GM12864 (cell line): ENCODE results near the gene CLCN6.

Source experiments
- DNase-seq: peaks from one replicate; pipeline ENCODE4 v3.0.0-alpha.2; 2011; ENCODE audit warnings: low read depth
- H3K4me3 ChIP-seq: 2 replicates; pipeline ENCODE4 v1.5.1; 2011; ENCODE audit warnings: mild to moderate bottlenecking, low read depth, low read length, control low read depth
- TF ChIP-seq, protein P1 (sequence below): IDR thresholded peaks from 2 replicates; pipeline ENCODE4 v1.5.1; 2011; ENCODE audit warnings: low read depth, mild to moderate bottlenecking, moderate library complexity, low read length, control low read depth, inconsistent platforms; ENCODE audit errors: missing control alignments

The CLCN6 gene

DNA sequence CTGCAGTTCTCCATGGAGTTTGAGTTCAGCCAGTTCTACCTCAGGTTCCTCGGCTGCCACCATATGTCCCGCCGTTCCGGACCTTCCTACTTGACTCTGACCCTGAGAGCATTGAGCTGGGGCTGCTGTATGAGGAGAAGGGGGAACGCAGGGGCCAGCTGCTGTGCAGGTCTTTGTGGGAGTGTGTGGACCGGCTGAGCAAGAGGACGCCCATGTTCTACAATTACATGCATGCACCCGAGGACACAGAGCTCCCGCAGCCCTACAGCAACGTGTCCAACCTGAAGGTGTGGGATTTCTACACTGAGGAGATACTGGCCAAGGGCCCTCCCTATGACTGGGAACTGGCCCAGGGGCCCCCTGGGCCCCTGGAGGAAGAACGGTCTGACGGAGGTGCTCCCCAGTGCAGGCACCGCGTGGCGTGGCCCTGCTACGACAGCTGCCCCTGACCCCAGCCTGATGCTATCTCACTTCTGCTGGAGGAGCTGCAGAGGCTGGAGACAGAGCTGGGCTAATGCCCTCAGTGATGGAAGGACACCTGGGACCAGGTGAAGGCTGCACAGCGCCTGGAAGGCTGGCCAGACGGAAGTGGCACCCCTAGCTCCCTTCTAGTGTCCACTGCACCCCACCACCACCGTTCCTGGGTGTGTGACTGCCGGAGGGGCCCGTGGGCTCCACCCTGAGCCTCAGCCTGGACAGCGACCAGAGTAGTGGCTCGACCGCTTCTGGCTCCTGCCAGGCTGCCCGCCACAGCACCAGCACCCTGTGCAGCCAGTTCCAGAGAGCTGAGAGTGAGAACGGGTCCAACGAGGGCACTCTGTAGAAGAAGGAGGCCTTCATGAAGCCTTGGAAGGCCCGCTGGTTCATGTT is 73.6 kb downstream of the CLCN6 start:
- TF ChIP-seq, protein P1, sequence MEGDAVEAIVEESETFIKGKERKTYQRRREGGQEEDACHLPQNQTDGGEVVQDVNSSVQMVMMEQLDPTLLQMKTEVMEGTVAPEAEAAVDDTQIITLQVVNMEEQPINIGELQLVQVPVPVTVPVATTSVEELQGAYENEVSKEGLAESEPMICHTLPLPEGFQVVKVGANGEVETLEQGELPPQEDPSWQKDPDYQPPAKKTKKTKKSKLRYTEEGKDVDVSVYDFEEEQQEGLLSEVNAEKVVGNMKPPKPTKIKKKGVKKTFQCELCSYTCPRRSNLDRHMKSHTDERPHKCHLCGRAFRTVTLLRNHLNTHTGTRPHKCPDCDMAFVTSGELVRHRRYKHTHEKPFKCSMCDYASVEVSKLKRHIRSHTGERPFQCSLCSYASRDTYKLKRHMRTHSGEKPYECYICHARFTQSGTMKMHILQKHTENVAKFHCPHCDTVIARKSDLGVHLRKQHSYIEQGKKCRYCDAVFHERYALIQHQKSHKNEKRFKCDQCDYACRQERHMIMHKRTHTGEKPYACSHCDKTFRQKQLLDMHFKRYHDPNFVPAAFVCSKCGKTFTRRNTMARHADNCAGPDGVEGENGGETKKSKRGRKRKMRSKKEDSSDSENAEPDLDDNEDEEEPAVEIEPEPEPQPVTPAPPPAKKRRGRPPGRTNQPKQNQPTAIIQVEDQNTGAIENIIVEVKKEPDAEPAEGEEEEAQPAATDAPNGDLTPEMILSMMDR, result no peak
- DNase-seq, result no peak
- H3K4me3 ChIP-seq, result no peak overlapping the region

DNA sequence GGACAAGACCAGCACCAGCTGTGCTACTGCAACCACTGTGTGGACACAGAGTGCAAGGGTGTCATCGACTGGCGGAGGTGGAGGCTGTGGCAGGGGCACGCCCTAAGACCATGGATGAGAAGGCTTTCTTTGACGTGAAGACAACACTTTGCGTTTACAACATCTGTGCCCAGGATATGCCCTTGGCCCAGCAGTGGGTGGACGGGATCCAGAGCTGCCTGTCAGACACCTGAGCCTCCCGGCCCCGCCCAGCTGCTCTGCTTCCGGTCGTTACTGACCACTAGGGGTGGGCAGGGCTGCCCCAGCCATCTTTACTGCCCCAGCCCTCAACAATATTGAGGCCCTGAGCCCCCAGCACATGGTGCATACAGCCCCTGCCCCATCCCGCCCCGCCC is 74.2 kb downstream of the CLCN6 start:
- H3K4me3 ChIP-seq, result no peak overlapping the region
- DNase-seq, result no peak
- TF ChIP-seq, protein P1, result no peak

DNA sequence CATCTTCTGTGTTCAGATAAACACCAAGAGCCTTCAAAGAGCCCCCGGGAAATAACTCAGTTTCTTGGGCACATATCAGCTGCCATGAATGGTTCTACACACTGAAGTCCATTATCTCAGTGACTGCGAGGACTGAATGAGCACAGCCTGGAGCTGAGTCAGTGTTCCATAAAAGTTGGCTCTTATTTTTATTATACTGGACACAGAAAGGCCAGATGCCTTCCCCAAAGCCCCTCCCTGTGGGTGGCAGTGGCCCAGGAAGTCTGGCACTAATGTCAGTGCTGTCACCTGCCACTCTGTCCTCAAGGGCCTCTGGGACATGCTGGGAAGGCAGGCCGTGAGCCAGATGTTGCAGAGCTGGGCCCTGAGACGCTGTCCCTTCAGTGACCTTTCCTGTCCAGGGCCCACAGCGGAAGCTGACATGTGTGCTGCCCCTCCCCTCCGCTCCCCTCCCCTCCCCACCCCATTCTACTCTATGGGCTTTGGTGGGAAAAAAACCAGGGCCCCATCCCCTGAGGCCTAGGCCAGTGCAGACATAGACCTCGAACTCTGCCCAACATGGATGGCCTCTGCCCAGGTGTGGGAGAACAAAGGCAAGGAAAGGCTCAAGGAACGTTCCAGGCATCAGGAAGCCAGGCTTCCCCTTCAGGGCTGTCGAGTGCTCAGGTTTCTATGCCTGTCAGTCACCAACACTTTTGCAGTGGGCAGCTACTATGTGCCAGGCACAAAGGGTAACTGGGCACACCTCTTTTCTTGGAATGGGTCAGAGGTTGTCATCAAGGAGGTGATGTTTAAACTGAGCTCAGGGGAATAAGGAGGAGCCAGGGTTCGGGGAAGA is 75.1 kb downstream of the CLCN6 start:
- no peak for DNase-seq
- TF ChIP-seq, protein P1, result no peak
- no peak overlapping the region for H3K4me3 ChIP-seq

DNA sequence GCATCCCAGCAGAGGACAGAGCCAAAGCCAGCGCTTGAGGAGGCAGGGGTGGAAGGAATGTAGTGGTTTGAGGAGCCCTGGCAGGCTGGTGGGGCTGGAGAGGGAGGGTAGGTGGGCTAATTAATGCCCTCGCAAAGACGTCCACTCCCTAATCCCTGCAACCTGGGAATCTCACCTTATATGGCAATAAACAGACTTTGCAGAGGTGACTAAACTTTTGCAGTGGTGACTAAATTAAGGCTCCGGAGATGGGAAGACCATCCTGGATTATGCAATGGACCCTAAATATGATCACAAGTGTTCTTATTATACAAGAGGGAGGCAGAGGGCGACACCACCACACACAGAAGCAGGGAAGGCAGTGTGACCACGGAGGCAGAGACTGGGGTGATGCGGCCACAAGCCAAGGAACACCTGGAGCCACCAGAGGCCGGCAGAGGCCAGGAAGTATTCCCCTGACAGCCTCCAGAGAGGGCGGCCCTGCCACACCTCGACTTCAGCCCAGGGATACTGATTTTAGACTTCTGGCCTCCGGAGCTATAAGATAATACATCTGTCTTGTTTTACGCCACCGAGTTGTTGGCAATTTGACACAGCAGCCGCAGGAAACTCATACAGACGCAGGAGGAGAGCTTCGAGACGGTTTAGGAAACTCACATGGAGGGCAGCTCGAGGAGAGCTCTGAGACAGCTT is 75.9 kb downstream of the CLCN6 start:
- TF ChIP-seq, protein P1, result no peak
- no peak for DNase-seq

DNA sequence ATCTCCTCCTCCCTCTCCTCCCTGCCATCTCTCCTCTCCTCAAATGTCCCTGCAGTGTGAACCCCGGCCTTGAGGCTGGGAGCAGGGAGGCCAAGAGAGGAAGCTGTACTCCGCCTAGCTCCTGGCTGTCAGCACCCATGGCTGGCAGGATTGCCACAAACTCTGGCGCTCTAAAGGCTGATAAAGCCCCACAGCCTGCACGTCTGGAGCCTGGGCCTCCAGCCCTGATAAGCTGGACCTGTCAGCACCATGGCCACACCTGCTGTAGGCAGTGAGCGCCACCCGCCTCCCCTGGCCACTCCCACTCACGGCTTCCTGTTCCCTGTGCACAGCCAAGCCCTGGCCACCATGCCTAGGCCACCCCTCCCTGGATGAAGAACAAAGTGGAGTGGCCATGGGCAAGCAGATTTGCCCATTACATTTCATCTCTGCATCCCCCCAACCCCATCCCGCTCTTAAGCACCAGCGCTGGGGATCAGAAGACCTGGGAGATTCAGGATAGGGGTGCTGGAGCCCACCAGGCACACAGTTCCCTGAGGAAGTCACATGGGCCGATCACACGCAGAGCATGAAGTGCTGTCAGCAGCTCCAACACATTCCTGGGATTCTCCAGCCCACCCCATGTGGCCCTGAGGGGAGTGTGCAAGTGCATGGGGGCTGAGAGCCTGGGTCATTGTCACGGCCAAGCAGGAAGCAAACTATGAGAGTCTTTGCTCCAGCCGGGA is 77.0 kb downstream of the CLCN6 start:
- H3K4me3 ChIP-seq, result no peak overlapping the region
- DNase-seq, result no peak
- TF ChIP-seq, protein P1, result no peak

More for the DNA sequence above, 75.9 kb downstream of the CLCN6 start:
- H3K4me3 ChIP-seq, result no peak overlapping the region

DNA sequence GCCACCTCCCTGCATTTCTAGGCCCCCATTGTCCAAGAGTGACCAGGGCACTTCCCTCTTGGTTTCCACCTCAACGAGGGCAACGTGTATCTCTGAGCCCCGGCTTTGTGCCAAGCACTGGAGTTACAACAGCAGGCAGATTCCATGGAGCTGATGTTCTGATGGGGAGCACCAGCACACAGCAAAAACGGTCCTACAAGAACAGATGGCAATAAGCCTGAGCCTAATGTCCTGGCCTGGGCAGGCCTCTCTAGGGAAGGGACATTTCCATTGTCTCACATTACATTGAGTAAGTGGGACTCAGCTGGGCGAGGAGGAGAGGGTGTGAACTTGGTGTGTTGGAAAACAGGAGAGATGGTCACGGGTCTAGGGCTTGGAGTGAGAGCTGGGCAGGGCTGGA is 79.9 kb downstream of the CLCN6 start:
- H3K4me3 ChIP-seq, result no peak overlapping the region
- DNase-seq, result no peak
- TF ChIP-seq, protein P1, result no peak
